Measurements from ENCODE around the gene ZC3H13.

ZC3H13 gene

GRCh38 chr13:46059405-46059804 is 6.9 kb upstream of the ZC3H13 start:
- Histone ChIP-seq H3K27ac (ENCODE audit: low read depth, low read length) (no peak overlapping the region), H4K20me1 (ENCODE audit: low read depth, low read length) (no peaks in the 10 kb centered on the region), H3K36me3 (ENCODE audit: low read length) (no peaks in the 10 kb centered on the region), H3K79me2 (ENCODE audit: insufficient read depth, low read length) (no peaks in the 10 kb centered on the region), H3K27me3 (ENCODE audit: low read length) (no peaks in the 10 kb centered on the region), H3K4me3 (ENCODE audit: insufficient read depth, low read length, poor library complexity, severe bottlenecking) (no peak overlapping the region), H3K9me3 (ENCODE audit: insufficient read depth, low read length) (no peaks in the 10 kb centered on the region), H3K4me2 (ENCODE audit: low read depth, low read length, poor library complexity, severe bottlenecking) (no peak overlapping the region), H3F3A (ENCODE audit: insufficient read depth) (no peaks in the 10 kb centered on the region), H3K9ac (ENCODE audit: low read length) (no peak overlapping the region), H2AFZ (ENCODE audit: low read depth, low read length, severe bottlenecking) (no peak overlapping the region), H3K9me2 (replicated peaks; ENCODE audit: insufficient read depth, low read length) (no peaks in the 10 kb centered on the region)
- TF ChIP-seq EZH2phosphoT487 (conservative IDR thresholded peaks at IDR 0.05; ENCODE audit: low read length), result no peak
- TF ChIP-seq CTCF (IDR thresholded peaks at IDR 0.05; ENCODE audit: insufficient read depth, low read length, poor library complexity, severe bottlenecking), result no peak

- H3K36me3 ChIP-seq (ENCODE audit: low read length), result no peaks in the 10 kb centered on the region
- H3K27ac ChIP-seq (ENCODE audit: low read depth, low read length), result no peak overlapping the region
- TF ChIP-seq CTCF (IDR thresholded peaks at IDR 0.05; ENCODE audit: insufficient read depth, low read length, poor library complexity, severe bottlenecking), result no peak
- H2AFZ ChIP-seq (ENCODE audit: low read depth, low read length, severe bottlenecking), result no peak overlapping the region
- H4K20me1 ChIP-seq (ENCODE audit: low read depth, low read length), result no peaks in the 10 kb centered on the region
- H3K4me2 ChIP-seq (ENCODE audit: low read depth, low read length, poor library complexity, severe bottlenecking), result no peak overlapping the region
- no peaks in the 10 kb centered on the region for H3K9me3 ChIP-seq (ENCODE audit: insufficient read depth, low read length)
- H3K9me2 ChIP-seq (replicated peaks; ENCODE audit: insufficient read depth, low read length), result no peaks in the 10 kb centered on the region
- H3F3A ChIP-seq (ENCODE audit: insufficient read depth), result no peaks in the 10 kb centered on the region
- H3K27me3 ChIP-seq (ENCODE audit: low read length), result no peaks in the 10 kb centered on the region
- 0 out of 2 replicates have a peak, but pooled peaks cover 10% of the 10 kb centered on the region for H3K79me2 ChIP-seq (ENCODE audit: insufficient read depth, low read length)
- no peak overlapping the region for H3K9ac ChIP-seq (ENCODE audit: low read length)
- no peak overlapping the region for H3K4me3 ChIP-seq (ENCODE audit: insufficient read depth, low read length, poor library complexity, severe bottlenecking)
Observed at GRCh38 chr13:46058268-46058667, 5.7 kb upstream of the ZC3H13 start.

- H3K9ac ChIP-seq (ENCODE audit: low read length), result no peak overlapping the region
- H3F3A ChIP-seq (ENCODE audit: insufficient read depth), result peaks cover under 1% of the 10 kb centered on the region
- H3K79me2 ChIP-seq (ENCODE audit: insufficient read depth, low read length), result 0 out of 2 replicates have a peak, but pooled peaks cover 10% of the 10 kb centered on the region
- H3K27me3 ChIP-seq (ENCODE audit: low read length), result no peaks in the 10 kb centered on the region
- H3K4me2 ChIP-seq (ENCODE audit: low read depth, low read length, poor library complexity, severe bottlenecking), result no peak overlapping the region
- H4K20me1 ChIP-seq (ENCODE audit: low read depth, low read length), result no peaks in the 10 kb centered on the region
- H3K36me3 ChIP-seq (ENCODE audit: low read length), result no peaks in the 10 kb centered on the region
- H3K9me2 ChIP-seq (replicated peaks; ENCODE audit: insufficient read depth, low read length), result no peaks in the 10 kb centered on the region
- H3K9me3 ChIP-seq (ENCODE audit: insufficient read depth, low read length), result no peaks in the 10 kb centered on the region
- no peak overlapping the region for H3K27ac ChIP-seq (ENCODE audit: low read depth, low read length)
- H2AFZ ChIP-seq (ENCODE audit: low read depth, low read length, severe bottlenecking), result no peak overlapping the region
- H3K4me3 ChIP-seq (ENCODE audit: insufficient read depth, low read length, poor library complexity, severe bottlenecking), result no peak overlapping the region
- no peak for TF ChIP-seq EZH2phosphoT487 (conservative IDR thresholded peaks at IDR 0.05; ENCODE audit: low read length)
Observed at GRCh38 chr13:46057256-46058015, 4.9 kb upstream of the ZC3H13 start.

All from SU-DHL-6 (cell line).